H54 (cell line): ENCODE data around the gene CYRIA.

ENCODE experiments used
- DNase-seq: peaks from one replicate; pipeline ENCODE4 v3.0.0; 2011; ENCODE audit warnings: low spot score, mixed read lengths; ENCODE audit not compliant: insufficient read length
- FAIRE-seq: peaks from 3 replicates; lab custom pipeline; 2011; peaks lifted over from hg19 to GRCh38; lab: Jason Lieb, UNC
- POLR2A ChIP-seq: IDR thresholded peaks from 2 replicates; pipeline ENCODE4 v1.6.1; 2011; ENCODE audit warnings: low read depth, mild to moderate bottlenecking, low read length

The CYRIA gene

DNA sequence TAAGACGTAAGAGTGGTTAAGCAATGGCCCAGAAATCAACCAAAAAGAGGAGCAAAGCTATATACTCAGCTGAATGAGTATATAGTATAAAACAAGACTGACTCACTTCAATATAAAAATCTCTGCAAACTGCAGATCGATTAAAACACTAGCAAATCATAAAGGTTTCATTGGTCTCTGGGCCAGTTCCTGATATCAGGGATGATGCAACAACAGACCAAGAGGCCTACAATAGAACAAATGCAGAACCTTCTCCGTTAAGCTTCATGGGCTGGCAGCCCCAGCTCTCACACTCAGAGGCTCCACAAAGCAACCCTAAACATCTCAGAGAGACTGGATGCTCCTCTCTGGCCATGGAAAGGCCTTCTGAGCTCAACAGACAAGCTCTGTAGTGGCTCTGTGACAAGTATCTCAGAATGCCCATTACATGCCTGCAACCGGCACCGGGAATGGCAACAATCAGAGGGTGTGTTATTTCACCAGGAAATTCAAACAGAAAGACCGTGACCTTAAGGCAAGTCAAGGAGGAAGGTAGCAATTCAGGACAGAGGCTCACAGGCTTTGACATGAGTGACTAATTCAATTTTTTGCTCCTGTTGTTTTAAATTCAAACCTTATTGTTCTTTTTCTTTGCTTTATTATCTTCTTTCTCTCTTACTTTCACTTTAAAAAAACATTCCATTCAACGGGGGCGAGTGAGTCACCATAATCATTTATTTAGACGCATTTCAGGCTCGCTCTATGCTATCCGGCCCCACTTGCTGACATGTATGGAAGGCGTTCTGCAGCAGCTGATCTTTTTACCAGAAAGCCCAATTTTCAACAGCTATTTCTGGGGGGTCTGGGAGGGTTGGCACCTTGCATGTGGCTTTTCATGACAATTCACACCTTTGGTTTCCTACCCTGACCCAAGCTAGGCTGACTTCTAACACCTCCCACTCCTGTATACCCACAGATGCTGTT is 15.1 kb downstream of the CYRIA start:
- no peak for TF ChIP-seq POLR2A
- DNase-seq (no peak), FAIRE-seq (no peak)

DNA sequence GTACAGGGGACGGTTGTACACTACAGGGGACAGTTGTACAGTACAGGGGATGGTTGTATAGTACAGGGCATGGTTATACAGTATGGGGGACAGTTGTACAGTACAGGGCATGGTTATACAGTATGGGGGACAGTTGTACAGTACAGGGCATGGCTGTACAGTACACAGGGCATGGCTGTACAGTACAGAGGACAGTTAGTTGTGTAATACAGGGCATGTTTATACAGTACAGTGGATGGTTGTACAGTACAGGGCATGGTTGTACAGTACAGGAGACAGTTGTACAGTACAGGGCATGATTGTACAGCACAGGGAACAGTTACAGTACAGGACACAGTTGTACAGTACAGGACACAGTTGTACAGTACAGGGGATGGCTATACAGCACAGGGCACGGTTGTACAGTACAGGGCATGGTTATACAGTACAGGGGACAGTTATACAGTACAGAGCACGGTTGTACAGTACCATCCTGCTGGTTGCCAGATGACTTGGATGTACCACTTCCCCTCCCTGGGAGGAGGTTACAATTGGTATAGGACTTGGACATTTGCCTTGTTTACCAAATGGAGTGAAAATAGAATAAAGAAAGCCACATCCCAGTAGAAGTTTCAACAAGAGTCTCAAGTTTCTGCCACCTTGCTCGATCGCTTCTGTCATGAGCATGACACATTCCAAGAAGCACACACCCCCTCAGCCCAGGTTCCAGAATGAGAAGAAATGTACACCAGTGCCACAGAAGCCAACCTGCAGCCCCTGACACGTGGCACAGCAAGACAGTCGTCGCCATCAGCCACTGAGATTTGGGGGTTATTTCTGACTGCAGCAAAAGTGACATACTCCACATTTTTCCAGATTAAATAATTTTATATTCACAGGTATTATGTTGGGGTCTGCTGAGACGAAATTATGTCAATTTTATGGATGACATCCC is 16.0 kb downstream of the CYRIA start:
- no peak for TF ChIP-seq POLR2A
- FAIRE-seq: no peak
- no peak for DNase-seq

DNA sequence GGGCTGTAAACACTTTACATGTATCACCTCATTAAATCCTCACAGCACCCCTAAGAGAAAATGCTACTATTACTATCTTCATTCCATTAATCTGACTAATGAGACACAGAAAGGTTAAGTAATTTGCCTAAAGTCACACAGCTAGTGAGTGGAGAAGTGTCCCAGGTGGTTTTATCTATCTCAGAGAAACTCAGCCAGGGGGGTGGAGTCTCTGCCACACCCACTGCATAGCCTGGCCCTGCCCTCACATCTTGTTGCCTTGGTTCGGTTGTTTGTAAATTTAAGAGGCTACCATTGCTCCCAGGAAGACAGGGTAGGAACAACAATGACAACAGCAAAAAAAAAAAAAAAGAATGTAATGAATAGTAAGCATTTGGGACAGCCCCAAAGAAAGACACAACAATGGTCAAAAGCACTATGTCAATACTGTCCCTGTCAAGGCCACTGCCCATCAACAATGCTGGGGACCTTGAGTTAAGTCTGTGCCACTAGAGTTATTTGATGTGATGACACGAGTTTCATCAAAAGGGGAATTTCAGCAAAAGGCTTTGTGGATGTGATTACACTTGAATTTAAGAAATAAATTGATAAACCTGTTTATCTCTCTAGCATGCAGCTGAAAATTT is 17.5 kb downstream of the CYRIA start:
- DNase-seq: no peak
- no peak for FAIRE-seq
- no peak for TF ChIP-seq POLR2A

DNA sequence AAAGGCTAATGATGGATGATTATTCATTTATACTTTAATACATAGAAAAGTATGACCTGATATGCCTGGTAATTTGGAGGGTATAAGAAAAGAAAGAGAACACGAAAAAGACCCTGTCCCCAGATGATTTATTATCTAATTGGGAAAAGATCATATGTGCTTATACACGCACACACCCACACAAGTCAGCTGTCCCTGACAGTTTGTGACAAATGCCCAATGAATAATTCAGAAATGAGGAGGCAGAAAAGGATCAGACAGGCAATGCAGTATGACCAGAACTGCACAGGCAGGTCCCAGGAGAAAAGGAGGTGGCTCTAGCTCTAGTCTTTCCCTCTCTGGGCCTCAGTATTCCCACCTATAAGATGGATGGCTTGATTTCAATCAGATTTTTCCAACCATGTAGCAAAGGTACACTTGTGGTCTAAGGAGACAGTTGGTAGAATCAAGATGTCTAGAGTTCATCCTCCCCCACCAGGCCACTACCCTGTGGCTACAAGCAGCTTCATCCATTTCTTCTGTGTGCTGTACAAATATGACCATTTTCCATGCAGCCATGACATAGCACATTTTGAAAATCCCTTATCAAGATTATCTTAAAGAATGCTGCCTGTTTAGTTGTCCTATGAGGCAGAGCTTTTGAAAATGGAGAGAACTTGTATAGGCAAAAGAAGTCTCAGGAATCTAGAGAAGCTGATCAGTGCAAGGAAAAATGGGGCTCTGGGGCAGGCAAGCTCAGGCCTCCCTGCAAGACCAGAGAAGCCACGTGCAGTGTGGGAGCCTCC is 19.7 kb downstream of the CYRIA start:
- DNase-seq (no peak), FAIRE-seq (no peak)
- TF ChIP-seq POLR2A: no peak

DNA sequence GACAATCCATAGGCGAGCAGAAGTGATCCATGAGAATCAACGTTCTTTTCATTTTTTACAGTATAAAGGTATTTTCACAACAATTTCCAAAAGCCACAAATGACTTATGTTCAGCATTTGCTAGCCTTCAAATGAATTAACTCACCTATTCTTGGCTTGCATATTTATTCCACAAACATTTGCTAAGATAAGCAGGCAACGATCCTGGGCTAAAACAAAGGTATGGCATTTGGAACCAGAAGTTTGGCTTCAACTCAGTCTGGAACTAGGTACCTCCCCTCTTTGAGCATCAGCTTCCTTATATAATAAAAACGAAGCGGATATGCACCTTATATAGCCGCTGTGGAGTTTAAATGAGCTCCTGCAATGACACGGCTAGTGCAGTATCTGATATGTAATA is 20.5 kb downstream of the CYRIA start:
- TF ChIP-seq POLR2A: no peak
- FAIRE-seq (no peak), DNase-seq (no peak)

DNA sequence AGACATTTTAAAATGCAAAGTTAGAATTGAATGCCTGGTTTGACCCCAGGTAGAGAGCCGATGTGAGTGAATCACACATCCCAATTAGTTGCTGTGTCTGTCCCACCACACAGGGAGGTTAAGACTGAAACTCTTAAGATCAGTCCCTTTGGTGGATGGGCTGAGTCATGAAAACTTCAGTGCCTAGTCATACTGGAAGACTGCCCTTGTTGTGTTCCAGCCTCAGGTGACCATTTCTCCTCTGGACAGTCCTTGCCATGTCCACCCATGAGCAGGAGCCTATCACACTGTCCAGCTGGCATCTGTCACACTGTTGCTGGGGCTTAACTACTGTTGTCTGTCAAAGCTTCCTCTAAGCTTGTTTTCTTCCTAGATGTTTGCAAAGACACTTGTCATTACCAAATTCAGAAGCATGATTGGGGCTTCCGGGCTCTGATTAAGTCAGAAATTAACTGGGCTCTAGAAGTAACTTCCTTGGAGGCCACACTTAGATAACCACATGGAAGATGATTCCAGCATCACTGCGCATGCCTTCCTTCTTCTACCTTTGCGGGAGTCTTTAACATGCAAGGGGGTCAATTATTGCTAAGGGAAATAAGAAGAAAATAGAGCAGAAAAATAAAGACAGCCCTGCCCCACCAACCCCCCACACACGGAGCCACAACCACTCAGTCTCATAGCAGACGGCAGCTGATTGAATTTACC is 21.3 kb downstream of the CYRIA start:
- no peak for TF ChIP-seq POLR2A
- FAIRE-seq: no peak
- no peak for DNase-seq

DNA sequence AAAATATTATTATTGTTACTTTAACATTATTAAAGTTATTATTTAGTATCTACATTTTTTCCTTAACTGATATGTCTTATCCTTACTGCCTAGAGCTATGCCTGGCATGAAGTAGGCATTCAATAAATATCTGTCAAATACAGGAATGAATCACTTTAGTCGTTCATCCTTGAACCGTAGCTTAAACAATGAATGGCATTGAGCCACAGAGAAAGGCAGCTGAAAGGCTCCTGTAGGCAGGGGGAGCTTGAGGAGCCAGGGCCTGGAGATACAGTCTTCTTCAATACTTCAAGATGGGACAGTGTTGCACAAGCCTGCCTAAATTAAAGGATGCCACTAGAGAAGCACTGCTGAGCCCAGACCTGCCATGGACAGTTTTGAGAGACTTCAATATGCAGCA is 22.5 kb downstream of the CYRIA start:
- FAIRE-seq: no peak

DNA sequence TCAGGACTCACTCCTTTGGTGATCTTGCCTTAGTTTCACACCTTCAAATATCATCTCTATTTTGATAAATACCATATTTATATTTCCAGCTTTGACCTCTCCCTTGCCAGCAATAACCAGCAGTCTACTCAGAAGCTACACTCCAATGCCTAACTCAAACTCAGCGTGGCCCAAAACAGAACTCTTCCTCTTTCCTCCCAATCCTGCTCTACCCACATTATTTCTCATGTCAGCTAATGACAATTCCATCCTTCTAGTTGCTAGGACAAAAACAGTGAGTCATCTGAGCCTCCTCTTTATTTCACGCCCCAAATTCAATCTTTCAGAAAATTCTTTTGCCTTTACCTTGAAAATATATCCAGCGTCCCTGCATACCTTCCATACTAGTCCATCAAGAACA is 23.5 kb downstream of the CYRIA start:
- TF ChIP-seq POLR2A: no peak
- FAIRE-seq (no peak), DNase-seq (no peak)

More for the DNA sequence above, 22.5 kb downstream of the CYRIA start:
- no peak for DNase-seq
- TF ChIP-seq POLR2A: no peak

DNA sequence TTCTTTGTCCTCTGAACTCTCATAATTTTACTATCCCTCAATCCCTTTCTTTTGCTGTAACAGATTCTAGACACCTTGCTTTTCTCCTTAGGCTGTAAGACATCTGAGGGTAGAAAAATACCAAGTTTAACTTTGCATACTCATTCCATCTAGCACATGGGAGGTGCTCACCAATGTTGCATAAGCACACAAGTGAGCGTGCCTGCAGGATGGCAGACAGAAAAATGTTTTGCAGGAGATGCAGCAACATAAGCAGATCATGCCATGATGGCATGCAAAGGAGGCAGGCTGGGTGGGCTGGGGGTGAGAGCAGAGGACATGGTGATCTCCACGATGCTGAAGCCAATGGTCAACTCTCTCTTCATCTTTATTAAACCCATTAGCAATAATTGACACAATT is 24.1 kb downstream of the CYRIA start:
- FAIRE-seq: no peak
- TF ChIP-seq POLR2A: no peak
- DNase-seq: no peak

DNA sequence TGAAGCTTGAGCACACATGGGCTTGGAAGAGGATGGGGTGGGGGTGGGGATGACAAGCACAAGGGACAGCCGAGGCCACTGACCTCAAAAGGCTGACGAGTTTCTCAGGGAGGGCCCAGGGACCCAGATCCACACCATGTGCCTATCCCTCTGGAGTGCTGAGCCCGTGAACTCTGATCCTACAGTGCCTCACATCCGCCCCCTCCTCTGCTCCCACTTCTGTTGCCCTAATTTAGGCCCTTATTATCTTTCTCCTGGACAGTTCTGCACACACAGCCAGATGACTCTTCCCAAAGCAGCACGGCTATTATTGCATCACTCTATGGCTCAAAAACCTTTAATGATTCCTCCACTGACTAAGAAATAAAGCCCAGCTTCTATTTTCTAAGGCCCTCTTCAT is 24.8 kb downstream of the CYRIA start:
- DNase-seq: no peak
- no peak for TF ChIP-seq POLR2A
- no peak for FAIRE-seq

DNA sequence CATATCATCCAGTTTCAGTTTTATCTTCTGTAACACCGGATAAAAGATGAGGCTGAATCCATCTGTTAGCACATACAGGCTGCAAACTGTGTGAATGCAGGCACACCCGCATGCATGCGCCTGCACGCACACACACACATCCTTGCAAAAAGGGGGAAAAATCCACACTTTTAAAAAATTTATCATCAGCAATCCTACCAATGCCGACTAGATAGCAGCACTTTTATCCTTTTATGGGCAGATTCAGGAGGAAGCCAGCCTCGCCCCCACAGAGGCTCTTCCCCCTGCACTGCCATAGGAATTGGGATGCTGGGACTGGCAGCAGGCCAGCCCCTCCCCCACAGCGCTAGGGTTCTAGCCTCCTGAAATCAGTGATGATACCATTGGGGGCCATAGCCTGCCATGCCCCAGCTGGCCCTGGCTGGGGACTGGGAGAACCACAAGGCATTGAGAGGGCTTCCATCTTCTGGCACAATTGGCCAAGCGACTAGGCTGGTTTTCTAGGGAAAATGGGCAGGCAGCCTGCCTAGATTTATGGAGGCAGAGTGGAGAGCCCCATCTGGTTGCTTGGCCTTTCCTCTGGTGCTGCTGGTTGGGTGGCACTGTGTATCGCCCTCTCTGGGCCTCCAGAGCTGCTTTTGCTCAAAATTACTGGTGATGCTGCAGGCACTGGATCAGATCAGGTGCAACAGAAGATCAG is 25.5 kb downstream of the CYRIA start:
- no peak for TF ChIP-seq POLR2A
- FAIRE-seq (no peak), DNase-seq (no peak)

DNA sequence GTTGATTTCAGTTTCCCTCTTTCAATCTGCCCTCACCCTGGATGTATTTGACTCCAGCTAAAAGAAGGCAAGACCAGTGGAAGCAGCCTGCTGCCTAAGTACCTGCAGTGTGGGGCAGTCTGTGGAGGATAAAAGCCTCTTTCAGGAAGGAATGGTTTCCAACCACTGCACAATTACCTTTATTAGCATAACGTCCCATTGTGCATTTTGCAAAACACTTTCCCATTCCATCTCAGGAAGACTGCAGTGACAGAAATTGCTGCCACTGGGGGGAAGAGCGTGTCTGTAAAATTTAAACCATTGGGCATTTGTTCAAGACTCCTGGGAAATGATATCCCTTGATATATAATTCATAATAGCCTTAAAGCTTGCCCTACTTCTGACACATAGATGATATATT is 26.2 kb downstream of the CYRIA start:
- no peak for DNase-seq
- no peak for TF ChIP-seq POLR2A
- no peak for FAIRE-seq
